Ramos (cell line): ENCODE data around the gene TDRD9.

ENCODE experiments used
- in situ Hi-C: fragments of 300-500 bp; cut with MboI; formaldehyde crosslinking; loops from one replicate; pipeline ENCODE4 v1.14.3; 2022; ENCODE audit warnings: low sequenced_read_pairs; ENCODE audit not compliant: unreplicated experiment

The TDRD9 gene

DNA sequence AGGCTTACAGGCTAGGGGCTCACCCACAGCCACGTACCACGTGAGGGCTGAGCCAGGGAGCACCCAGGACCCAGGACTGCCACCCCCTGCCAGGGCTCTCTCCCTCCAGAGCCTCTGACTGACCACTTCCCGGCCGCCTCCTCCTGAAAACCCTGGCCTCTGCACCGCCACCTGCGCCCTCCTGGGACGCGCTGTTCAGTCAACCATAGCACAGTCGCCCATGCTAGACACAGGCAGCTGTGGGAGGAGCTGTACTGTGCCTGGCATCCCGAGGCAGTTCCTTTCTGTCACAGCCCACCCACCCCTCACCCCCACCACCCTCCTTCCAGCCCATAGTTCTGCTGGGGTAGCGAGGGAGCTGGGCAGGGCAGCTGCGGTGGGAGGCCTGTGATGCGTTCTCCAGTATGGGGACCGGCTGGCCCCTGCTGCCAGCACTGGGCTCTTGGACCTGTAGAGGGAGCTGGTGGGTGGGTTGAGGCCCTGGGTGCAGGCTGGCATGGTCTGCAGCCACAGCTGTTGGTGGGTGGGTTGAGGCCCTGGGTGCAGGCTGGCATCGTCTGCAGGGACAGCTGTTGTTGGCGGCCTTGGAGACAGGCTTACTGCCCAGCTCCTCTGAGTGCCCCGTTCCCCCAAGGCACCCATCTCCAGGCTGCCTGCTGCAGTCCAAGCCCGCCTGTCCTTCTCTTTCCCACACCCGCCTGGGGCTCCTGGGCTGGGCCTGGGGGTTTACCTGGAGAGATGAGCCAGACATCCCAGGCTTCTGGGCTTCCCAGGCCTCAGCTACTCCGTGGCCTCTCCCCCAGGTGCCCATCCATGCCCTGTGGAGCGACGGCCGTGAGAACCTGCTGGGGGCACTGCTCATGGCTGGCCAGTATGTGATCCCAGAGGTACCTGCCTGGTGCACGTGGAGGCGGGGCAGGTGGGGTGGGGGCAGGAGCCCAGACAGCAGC is 168.8 kb downstream of the TDRD9 start:
- in situ Hi-C loops: no loop called here

GRCh38 chr14:104098272-104099095 is 170.2 kb downstream of the TDRD9 start:
- in situ Hi-C loops: no loop called here

- in situ Hi-C loops: no loop called here
Measured at GRCh38 chr14:104099096-104100041, 171.1 kb downstream of the TDRD9 start.

DNA sequence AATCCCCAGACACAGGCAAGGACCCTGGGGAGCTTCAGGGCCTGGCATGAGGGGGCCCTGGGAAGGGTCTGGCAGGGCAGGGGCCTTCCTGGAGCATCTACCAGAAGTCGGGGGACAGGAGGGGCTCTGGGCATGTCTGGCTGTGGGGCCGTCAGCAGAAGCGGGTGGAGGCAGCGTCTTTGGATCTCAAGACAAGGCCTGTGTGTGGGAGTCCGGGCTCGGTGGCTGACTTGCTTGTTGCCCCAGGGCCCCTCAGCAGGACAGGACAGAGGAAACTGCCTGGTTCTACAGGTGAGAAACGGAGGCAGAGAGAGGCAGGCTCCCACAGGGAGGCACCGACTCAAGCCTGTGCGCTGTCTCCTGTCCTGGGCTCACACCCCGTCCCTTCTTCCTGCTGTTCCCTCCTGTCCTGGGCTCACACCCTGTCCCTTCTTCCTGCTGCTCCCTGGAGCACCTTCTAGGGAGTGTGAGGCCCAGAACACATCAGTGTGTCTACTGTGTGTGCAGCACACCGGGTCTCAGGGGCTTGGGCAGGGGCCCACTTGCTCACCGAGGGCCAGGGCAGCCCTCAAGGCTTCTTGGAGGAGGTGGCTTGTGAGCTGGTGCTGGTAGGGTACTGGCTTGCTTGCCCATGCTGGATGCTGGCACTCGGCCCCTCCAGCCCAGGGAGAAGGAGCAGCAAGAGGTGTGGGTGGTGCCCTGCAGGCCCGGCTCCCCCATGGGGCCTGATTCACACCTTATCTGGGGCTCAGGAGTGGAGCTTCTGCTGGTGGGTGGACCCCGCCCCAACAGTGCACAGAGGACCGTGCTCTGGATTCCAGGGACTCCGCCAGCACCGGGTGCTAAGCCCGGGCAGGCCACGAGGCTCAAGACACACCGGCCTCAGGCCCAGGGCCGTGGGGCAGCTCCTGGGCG is 172.2 kb downstream of the TDRD9 start:
- in situ Hi-C loops: no loop called here

- in situ Hi-C loops: no loop called here
Measured at GRCh38 chr14:104101086-104101621, 172.9 kb downstream of the TDRD9 start.

DNA sequence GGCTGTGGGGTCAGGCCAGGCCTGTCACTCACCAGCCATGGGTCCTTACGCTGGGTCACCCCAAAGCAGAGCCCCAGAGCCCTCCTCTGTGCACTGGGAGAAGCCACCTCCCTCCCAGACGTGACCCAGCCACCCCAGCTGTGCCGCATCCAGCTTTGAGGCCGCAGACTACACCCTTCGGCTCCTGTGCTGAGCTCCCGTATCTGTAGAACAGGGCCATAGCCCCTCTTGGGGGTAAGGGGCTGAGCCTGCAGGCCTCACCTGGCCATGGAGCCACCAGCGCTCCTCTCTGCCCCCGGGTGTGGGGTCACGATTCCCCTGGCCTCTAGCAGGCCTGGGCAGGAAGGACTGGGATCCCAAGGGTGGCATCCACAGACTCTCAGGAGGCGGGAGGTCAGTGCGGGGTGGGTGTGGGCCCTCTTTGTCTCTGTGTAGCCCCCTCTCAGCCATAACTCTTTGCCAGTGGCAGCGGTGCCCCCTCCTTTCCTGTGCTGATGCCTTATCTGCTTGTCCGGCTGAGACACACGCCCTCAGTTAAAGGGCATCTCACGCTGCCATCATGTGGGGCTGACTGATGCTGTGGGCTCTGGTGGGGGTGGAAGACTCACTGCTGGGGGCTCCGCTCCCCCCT is 173.5 kb downstream of the TDRD9 start:
- in situ Hi-C loops: no loop called here
